Neural cell (in vitro differentiated cells): Measurements from ENCODE around the gene FOCAD. TPM values are rescaled to one million over a fixed set of nuclear protein-coding genes. Genes with fewer than 3 reads are reported as not detected.

Source experiments
- H2AFZ ChIP-seq: fragments of 200-600, 300-800 bp; sonication (generic), shearing (Covaris generic); 2 replicates; pipeline ENCODE4 v1.6.0; 2014; ENCODE audit warnings: low read depth, mild to moderate bottlenecking, antibody characterized with exemption, low read length, moderate library complexity
- H3F3A ChIP-seq: fragments of 200-600 bp; shearing (Covaris generic); 2 replicates; pipeline ENCODE4 v1.6.1; 2016; ENCODE audit warnings: mild to moderate bottlenecking, moderate library complexity, mixed read lengths, antibody characterized with exemption, low read length; ENCODE audit not compliant: insufficient read depth, poor library complexity, severe bottlenecking
- H3K27ac ChIP-seq: fragments of 200-600, 300-800 bp; sonication (generic), shearing (Covaris generic); 2 replicates; pipeline ENCODE4 v1.5.1; 2014; ENCODE audit warnings: mild to moderate bottlenecking, low read length, moderate library complexity
- H3K27me3 ChIP-seq: fragments of 300-800, 200-600 bp; sonication (generic), shearing (Covaris generic); 2 replicates; pipeline ENCODE4 v1.6.0; 2014; ENCODE audit warnings: mild to moderate bottlenecking, low read depth, low read length, moderate library complexity; ENCODE audit not compliant: insufficient read depth
- H3K36me3 ChIP-seq: fragments of 300-800, 200-600 bp; sonication (generic), shearing (Covaris generic); 2 replicates; pipeline ENCODE4 v1.5.1; 2014; ENCODE audit warnings: mild to moderate bottlenecking, antibody characterized with exemption, low read length, moderate library complexity; ENCODE audit not compliant: insufficient read depth
- H3K4me2 ChIP-seq: fragments of 300-800, 200-600 bp; sonication (generic), shearing (Covaris generic); 2 replicates; pipeline ENCODE4 v1.6.0; 2014; ENCODE audit warnings: mild to moderate bottlenecking, low read length
- H3K4me3 ChIP-seq: fragments of 300-800, 200-600 bp; sonication (generic), shearing (Covaris generic); 2 replicates; pipeline ENCODE4 v1.5.1; 2014; ENCODE audit warnings: mild to moderate bottlenecking, low read length, moderate library complexity
- H3K79me2 ChIP-seq: fragments of 200-600 bp; shearing (Covaris generic); replicated peaks from 2 replicates; pipeline ENCODE4 v1.6.0; 2014; ENCODE audit warnings: mild to moderate bottlenecking, low read length, moderate library complexity; ENCODE audit not compliant: insufficient read depth
- H3K9ac ChIP-seq: fragments of 300-800, 200-600 bp; sonication (generic), shearing (Covaris generic); 2 replicates; pipeline ENCODE4 v1.6.1; 2016; ENCODE audit warnings: mild to moderate bottlenecking, low read length, mixed read lengths
- H3K9me2 ChIP-seq: fragments of 200-600 bp; shearing (Covaris generic); 2 replicates; pipeline ENCODE4 v1.6.1; 2016; ENCODE audit warnings: mild to moderate bottlenecking, low read length, mixed read lengths; ENCODE audit not compliant: insufficient read depth
- H3K9me3 ChIP-seq: fragments of 200-600, 300-800 bp; sonication (generic), shearing (Covaris generic); 2 replicates; pipeline ENCODE4 v1.6.1; 2016; ENCODE audit warnings: mild to moderate bottlenecking, mixed run types, low read length, moderate library complexity, mixed read lengths
- H4K20me1 ChIP-seq: fragments of 200-600 bp; shearing (Covaris generic); 2 replicates; pipeline ENCODE4 v1.6.1; 2016; ENCODE audit warnings: mild to moderate bottlenecking, mixed run types; ENCODE audit not compliant: insufficient read depth
- EP300 ChIP-seq: fragments of 450-650 bp; conservative IDR thresholded peaks from 2 replicates; pipeline ENCODE4 v1.6.1; 2014; ENCODE audit warnings: antibody characterized with exemption, mild to moderate bottlenecking, moderate library complexity; ENCODE audit not compliant: poor library complexity, severe bottlenecking
- EZH2 ChIP-seq: fragments of 200-600, 300-800 bp; shearing (Covaris generic), sonication (generic); IDR thresholded peaks from 2 replicates; pipeline ENCODE4 v1.6.1; 2014; ENCODE audit warnings: antibody characterized with exemption, low read length, borderline replicate concordance, mild to moderate bottlenecking; ENCODE audit not compliant: insufficient read depth, poor library complexity, severe bottlenecking
- MXI1 ChIP-seq: fragments of 450-650 bp; conservative IDR thresholded peaks from 2 replicates; pipeline ENCODE4 v1.6.1; 2014; ENCODE audit warnings: antibody characterized with exemption, mild to moderate bottlenecking; ENCODE audit not compliant: poor library complexity, severe bottlenecking
- POLR2AphosphoS5 ChIP-seq: IDR thresholded peaks from 2 replicates; pipeline ENCODE4 v1.6.1; 2012
- RAD21 ChIP-seq: fragments of 450-650 bp; conservative IDR thresholded peaks from 2 replicates; pipeline ENCODE4 v1.6.1; 2014; ENCODE audit warnings: antibody characterized with exemption, mild to moderate bottlenecking, moderate library complexity
- SMC3 ChIP-seq: fragments of 450-650 bp; conservative IDR thresholded peaks from 2 replicates; pipeline ENCODE4 v1.6.1; 2014; ENCODE audit warnings: antibody characterized with exemption, mild to moderate bottlenecking, moderate library complexity; ENCODE audit not compliant: poor library complexity
- TAF1 ChIP-seq: IDR thresholded peaks from 2 replicates; pipeline ENCODE4 v1.6.1; 2012; ENCODE audit warnings: low read depth
- polyA plus RNA-seq: library from polyadenylated mRNA; depleted of rRNA; stranded (reverse); fragments of >200 nt; gene quantifications from 2 replicates; pipeline ENCODE4 v1.2.3, GENCODE V29; 2014
- TF ChIP-seq, protein P1 (sequence below): fragments of 450-650 bp; IDR thresholded peaks from 2 replicates; pipeline ENCODE4 v1.5.1; 2014; ENCODE audit warnings: antibody characterized with exemption, mild to moderate bottlenecking, moderate library complexity; ENCODE audit not compliant: poor library complexity, severe bottlenecking
- TF ChIP-seq, protein P2 (sequence below): IDR thresholded peaks from 2 replicates; pipeline ENCODE4 v1.6.1; 2012; ENCODE audit warnings: borderline replicate concordance

FOCAD gene
- polyA plus RNA-seq, 1 donor from 2014 or later: 23.5 TPM

DNA sequence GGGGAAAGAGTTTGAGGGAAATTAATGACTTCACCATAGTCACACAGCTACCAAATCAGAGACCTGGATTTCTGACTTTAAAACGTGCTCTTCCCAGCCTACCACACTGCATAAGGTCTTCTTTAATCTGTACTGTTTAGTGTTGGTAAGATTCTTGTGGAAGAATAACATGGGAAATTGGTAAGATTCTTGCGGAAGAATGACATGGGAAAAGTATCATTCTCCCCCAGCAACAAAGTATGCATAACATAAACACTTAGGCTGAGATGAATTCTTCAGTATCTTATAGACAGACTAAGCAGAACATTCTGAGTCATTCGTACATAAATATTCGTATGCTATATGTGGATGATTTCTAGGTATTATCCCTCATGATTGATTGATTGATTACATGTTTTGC, 170.4 kb downstream of the FOCAD start:
- no peaks in the 10 kb centered on the region for H3K9me3 ChIP-seq
- no peak overlapping the region for H3K4me3 ChIP-seq
- H3K27me3 ChIP-seq: no peaks in the 10 kb centered on the region
- H3F3A ChIP-seq: no peaks in the 10 kb centered on the region
- TF ChIP-seq, protein P1, sequence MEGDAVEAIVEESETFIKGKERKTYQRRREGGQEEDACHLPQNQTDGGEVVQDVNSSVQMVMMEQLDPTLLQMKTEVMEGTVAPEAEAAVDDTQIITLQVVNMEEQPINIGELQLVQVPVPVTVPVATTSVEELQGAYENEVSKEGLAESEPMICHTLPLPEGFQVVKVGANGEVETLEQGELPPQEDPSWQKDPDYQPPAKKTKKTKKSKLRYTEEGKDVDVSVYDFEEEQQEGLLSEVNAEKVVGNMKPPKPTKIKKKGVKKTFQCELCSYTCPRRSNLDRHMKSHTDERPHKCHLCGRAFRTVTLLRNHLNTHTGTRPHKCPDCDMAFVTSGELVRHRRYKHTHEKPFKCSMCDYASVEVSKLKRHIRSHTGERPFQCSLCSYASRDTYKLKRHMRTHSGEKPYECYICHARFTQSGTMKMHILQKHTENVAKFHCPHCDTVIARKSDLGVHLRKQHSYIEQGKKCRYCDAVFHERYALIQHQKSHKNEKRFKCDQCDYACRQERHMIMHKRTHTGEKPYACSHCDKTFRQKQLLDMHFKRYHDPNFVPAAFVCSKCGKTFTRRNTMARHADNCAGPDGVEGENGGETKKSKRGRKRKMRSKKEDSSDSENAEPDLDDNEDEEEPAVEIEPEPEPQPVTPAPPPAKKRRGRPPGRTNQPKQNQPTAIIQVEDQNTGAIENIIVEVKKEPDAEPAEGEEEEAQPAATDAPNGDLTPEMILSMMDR: no peak
- TF ChIP-seq EP300: peak; percentile 29
- H4K20me1 ChIP-seq: no peaks in the 10 kb centered on the region
- H3K9me2 ChIP-seq: no peaks in the 10 kb centered on the region
- no peaks in the 10 kb centered on the region for H3K79me2 ChIP-seq
- H2AFZ ChIP-seq: no peak overlapping the region
- H3K4me2 ChIP-seq: peak overlapping the region; percentile 6
- peak overlapping the region; percentile 6 for H3K27ac ChIP-seq
- no peak overlapping the region for H3K9ac ChIP-seq
- H3K36me3 ChIP-seq: no peaks in the 10 kb centered on the region

DNA sequence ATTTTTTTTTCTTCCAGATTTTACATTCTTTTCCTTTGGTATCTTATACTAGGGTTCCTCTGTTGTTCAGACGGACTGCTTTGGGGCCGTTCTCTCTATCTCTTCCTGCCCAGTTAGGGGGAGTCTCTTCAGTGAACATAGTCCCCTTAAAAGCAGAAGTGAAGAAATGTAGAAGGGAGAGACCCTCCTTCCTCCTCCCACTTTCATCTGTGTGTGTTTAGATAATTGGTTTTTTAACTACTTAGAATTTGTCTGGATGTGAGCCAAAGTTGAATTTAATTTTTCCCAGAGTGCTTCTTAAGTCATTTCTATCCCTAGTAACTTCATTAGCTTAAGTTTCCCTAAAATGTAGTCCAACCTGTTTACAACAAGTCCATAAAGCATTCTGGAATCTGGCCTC, 179.9 kb downstream of the FOCAD start:
- H3K4me3 ChIP-seq: no peak overlapping the region
- TF ChIP-seq POLR2AphosphoS5: no peak
- TF ChIP-seq MXI1: no peak
- no peaks in the 10 kb centered on the region for H3K9me3 ChIP-seq
- no peak overlapping the region for H3K4me2 ChIP-seq
- H3K9me2 ChIP-seq: no peaks in the 10 kb centered on the region
- H4K20me1 ChIP-seq: no peaks in the 10 kb centered on the region
- no peaks in the 10 kb centered on the region for H3K79me2 ChIP-seq
- H3F3A ChIP-seq: no peaks in the 10 kb centered on the region
- H3K27ac ChIP-seq: no peak overlapping the region
- H3K36me3 ChIP-seq: peaks cover 3% of the 10 kb centered on the region
- no peak overlapping the region for H2AFZ ChIP-seq
- no peak overlapping the region for H3K9ac ChIP-seq
- no peaks in the 10 kb centered on the region for H3K27me3 ChIP-seq

DNA sequence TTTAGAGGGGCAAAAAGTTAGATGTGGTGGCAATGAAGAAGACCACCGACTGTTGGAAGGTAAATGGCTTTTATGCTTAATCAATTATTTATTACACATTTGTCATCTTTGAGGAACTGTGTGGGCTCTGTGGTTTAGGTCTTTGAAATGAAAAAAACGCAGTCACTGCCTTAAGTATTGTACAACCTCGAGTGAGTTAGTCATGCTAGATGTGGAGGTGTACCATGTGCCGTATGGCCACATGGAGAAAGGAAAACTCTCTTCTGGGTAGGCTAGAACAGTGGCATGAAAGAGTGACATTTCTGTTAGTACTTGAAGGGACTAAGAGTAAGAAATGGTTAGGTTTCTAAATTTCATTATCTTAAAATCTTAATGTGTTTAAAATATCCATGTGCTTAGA, 181.3 kb downstream of the FOCAD start:
- H3K79me2 ChIP-seq: no peaks in the 10 kb centered on the region

More for the DNA sequence above, 181.3 kb downstream of the FOCAD start:
- no peak overlapping the region for H3K27ac ChIP-seq
- no peak overlapping the region for H3K9ac ChIP-seq
- H3F3A ChIP-seq: no peaks in the 10 kb centered on the region
- H2AFZ ChIP-seq: no peak overlapping the region
- H3K9me2 ChIP-seq: no peaks in the 10 kb centered on the region
- TF ChIP-seq SMC3: no peak
- TF ChIP-seq EP300: no peak
- TF ChIP-seq, protein P1: no peak
- TF ChIP-seq, protein P2, sequence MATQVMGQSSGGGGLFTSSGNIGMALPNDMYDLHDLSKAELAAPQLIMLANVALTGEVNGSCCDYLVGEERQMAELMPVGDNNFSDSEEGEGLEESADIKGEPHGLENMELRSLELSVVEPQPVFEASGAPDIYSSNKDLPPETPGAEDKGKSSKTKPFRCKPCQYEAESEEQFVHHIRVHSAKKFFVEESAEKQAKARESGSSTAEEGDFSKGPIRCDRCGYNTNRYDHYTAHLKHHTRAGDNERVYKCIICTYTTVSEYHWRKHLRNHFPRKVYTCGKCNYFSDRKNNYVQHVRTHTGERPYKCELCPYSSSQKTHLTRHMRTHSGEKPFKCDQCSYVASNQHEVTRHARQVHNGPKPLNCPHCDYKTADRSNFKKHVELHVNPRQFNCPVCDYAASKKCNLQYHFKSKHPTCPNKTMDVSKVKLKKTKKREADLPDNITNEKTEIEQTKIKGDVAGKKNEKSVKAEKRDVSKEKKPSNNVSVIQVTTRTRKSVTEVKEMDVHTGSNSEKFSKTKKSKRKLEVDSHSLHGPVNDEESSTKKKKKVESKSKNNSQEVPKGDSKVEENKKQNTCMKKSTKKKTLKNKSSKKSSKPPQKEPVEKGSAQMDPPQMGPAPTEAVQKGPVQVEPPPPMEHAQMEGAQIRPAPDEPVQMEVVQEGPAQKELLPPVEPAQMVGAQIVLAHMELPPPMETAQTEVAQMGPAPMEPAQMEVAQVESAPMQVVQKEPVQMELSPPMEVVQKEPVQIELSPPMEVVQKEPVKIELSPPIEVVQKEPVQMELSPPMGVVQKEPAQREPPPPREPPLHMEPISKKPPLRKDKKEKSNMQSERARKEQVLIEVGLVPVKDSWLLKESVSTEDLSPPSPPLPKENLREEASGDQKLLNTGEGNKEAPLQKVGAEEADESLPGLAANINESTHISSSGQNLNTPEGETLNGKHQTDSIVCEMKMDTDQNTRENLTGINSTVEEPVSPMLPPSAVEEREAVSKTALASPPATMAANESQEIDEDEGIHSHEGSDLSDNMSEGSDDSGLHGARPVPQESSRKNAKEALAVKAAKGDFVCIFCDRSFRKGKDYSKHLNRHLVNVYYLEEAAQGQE: no peak
- TF ChIP-seq EZH2: no peak
- TF ChIP-seq RAD21: no peak
- no peak for TF ChIP-seq TAF1
- no peak for TF ChIP-seq POLR2AphosphoS5
- TF ChIP-seq MXI1: no peak
- H3K9me3 ChIP-seq: no peaks in the 10 kb centered on the region
- no peaks in the 10 kb centered on the region for H4K20me1 ChIP-seq
- no peaks in the 10 kb centered on the region for H3K27me3 ChIP-seq
- H3K36me3 ChIP-seq: peaks cover 3% of the 10 kb centered on the region
- H3K4me3 ChIP-seq: no peak overlapping the region
- H3K4me2 ChIP-seq: no peak overlapping the region
